SK-N-SH (cell line): ENCODE results near the gene RHOT2.

ENCODE experiments used
- POLR2AphosphoS5 ChIP-seq: IDR thresholded peaks from 2 replicates; pipeline ENCODE4 v1.6.1; 2012; ENCODE audit warnings: low read depth, low read length
- TF ChIP-seq, protein P1 (sequence below): fragments of 200-600 bp; sonication (generic); IDR thresholded peaks from 2 replicates; pipeline ENCODE4 v1.6.1; 2017; ENCODE audit warnings: antibody characterized with exemption, mild to moderate bottlenecking, moderate library complexity

DNA sequence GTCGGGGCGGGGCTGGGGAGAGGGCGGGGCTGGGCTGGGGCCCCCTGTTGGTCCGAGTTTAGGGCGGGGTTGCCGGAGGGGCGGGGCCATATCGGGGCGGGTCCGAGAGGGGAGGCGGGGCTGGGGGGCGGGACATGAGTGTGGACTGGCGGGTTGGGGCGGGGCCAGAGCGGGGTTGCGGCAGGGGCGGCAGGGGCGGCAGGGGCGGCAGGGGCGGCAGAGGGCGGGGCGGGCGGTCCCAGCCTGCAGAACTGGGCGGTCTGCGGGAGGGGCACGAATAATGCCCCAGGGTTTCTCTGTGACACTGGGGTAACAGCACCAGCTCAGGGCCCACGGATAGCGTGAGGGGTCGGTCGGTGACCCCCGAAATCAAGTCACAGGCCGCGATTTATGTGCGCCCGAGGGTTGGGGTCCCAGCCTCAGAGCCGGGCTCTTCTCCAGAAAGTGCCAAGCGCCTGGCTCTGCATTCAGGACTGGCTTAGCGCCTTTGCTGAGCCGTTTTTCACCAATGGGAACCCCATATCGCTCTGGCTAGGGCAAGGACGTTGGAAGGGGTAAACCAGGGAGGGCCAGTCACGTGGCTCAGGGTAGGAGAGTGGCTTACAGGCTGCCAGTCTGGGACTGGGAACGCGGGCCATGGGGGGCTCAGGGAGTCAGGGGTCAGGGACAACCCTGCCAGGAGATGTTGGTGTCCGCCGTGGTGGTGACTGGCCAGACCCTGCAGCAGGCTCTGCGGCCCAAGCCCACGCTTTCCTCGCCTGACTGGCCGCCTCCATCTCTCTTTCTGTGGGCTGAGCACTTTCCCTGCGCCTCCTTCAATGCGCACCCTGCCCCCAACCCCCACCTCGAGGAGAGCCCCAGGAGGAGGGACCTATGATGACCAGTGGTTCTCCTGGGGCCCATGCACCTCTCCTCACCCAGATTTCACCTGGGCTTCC is 30.6 kb upstream of the RHOT2 start:
- TF ChIP-seq, protein P1, sequence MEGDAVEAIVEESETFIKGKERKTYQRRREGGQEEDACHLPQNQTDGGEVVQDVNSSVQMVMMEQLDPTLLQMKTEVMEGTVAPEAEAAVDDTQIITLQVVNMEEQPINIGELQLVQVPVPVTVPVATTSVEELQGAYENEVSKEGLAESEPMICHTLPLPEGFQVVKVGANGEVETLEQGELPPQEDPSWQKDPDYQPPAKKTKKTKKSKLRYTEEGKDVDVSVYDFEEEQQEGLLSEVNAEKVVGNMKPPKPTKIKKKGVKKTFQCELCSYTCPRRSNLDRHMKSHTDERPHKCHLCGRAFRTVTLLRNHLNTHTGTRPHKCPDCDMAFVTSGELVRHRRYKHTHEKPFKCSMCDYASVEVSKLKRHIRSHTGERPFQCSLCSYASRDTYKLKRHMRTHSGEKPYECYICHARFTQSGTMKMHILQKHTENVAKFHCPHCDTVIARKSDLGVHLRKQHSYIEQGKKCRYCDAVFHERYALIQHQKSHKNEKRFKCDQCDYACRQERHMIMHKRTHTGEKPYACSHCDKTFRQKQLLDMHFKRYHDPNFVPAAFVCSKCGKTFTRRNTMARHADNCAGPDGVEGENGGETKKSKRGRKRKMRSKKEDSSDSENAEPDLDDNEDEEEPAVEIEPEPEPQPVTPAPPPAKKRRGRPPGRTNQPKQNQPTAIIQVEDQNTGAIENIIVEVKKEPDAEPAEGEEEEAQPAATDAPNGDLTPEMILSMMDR: no peak
- no peak for TF ChIP-seq POLR2AphosphoS5
